ENCODE data around the gene CELF2.

The CELF2 gene

DNA sequence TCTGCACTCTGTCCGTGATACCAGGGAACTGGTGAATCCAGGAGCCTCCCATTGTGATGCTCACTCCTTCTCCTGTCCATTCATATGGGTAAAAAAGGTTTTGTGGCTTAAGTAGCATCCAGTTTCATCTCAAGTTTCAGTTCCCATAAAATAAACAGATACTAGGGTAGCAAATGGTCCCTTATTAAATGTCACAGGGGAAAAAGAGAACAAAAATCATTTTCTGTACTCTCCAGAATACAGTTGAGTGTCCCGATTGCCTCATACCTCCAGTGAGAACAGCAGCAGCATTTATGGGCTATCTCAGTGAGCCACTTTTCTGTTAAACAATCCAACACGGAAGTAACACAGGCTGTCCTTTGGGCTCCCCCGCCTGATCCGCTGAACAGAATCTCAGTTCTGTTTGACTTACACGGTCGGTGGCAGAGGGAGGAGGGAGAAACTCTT lies 179.6 kb downstream of the CELF2 start:
- H3K4me3 ChIP-seq (ENCODE audit: low read length), result no peak overlapping the region
- no peak for DNase-seq (ENCODE audit: low read depth, low spot score)

DNA sequence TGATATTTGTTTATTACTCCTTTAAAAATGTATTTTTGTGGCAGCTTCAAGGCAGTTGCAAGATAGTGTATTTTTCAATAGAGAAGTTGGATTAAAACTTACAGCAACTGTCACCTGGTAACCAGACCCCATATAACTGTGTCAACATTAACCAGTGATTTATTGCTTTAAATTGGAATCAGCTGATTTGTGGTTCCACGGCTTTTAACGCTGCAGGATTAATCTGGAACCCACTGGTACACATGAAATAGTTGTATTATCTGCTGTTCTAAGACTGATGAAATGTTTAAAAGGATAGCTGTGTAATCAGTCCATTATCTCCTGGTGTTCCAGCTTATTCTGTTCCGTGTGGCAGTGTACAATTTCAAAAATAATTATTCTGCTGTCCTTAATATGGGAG lies 180.2 kb downstream of the CELF2 start:
- DNase-seq (ENCODE audit: low read depth, low spot score), result no peak
- H3K4me3 ChIP-seq (ENCODE audit: low read length), result no peak overlapping the region

DNA sequence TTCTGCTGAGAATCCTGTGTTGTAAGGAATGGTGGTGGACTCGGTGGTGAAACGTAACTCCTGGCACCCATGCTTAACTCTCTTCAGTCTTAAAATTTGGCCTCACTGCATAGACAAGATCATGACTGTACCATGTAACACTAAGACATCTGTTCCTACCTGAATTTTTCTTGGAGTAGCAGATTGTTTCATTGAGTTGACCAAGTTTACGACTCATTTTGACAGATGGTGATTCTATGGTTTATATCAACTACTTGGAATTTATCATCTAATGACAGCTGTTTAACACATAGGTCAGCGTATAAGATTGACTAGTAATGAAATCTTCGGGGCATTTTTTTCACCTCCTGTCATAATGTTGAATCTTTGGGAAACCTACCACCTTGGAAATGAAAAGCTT lies 184.2 kb downstream of the CELF2 start:
- no peak overlapping the region for H3K4me3 ChIP-seq (ENCODE audit: low read length)
- DNase-seq (ENCODE audit: low read depth, low spot score), result no peak

DNA sequence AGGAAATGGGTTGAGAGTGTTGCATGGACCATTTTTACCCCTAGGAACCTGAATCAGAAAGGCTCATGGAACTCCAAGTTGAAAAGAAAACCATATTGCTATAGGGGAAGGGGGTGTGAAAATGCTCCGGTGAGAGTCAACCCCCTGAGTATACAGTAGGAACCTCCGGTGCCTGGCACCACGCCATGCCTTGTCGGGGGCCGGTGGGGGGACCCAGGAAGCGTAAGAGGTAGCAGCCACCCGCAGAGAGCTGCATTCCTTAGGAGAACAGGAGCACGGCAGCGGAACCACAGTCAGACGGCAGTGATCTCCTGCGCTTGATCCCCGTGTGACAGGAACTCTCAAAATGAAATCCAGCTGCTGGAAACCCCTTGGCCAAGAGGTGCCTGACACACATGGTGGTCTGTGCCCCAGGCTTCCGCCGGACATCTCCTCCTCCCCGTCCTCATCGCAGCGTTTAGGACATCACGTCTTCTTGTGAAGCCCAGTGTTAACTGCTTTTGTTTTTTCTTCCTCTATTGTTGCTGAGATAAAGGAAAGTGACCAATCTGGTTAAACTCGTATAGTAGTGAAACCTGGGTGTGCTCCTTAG lies 186.8 kb downstream of the CELF2 start:
- no peak overlapping the region for H3K4me3 ChIP-seq (ENCODE audit: low read length)
- DNase-seq (ENCODE audit: low read depth, low spot score), result no peak

DNA sequence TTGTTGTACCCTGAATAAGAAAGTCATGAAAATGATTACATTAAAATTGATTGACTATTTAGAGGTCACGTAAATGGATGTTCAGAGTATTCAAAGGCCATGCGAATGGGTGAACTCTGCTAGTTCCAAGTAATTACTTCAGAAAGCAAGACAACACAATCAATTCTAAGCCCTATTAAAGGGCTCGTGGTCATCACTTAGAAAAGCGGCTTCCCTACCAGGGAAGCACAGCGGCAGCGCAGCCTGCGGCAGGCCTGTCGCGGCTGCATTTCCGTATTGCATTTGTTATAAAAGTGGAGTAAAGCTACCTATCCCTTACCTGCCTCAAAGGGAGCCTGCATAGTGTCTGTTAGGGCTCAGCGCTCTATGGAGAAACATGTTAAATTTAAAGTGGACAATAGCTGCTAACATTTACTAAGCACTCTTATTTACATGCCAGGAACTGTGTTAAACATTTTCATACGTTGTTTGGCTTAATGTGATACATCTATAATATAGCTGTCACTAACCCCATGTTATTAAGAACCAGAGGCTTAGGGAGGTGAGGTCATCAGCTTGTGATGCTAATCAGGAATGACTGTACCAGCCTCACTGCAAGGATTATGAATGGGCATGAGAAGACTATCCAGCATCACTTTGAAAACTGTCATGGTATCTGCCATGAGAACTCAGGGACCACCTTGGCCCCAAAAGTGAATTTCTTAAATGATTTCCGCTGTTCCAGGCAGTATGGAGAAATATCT lies 187.5 kb downstream of the CELF2 start:
- no peak for DNase-seq (ENCODE audit: low read depth, low spot score)
- H3K4me3 ChIP-seq (ENCODE audit: low read length), result no peak overlapping the region

DNA sequence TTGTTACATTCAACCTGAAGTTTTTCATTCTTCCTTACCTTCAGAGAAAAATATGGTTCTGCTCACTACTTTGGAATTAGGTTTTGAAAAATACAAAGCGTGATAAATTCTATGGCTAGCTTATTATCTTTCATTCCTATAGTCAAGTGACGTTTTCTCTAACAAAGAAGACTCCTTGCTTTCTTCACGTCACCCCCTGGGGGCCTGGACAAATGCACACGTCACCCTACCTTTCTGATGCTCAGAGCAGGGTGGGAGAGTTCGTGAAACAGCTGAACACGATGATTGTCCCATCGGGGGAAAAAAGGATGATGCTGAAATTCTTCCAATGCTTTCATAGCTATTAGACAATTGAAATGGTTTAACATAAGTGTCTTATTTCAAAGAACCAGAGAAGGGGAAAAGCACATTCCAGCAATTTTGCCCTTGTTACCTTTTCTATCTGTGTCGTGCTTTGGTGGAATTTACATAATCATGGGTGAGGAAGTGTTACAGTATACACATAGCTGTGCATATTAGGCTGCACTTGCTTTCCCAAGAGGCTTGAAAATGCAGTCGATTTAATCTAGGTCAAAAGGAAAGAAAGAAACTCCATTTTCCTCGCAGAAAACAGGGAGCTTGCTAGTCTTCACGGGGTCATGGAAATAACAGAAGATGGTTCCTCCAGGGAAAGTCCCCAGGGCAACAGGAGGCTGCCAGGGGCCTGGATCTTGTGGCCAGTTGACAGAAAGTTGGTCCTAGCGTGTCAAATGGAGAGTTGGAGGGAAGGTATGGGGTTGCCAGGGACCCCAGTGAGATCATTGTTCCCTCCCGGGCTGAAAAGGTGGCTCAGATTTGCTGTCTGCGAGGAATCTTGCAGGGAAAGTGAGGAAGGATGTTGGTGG lies 189.2 kb downstream of the CELF2 start:
- DNase-seq (ENCODE audit: low read depth, low spot score), result no peak
- H3K4me3 ChIP-seq (ENCODE audit: low read length), result no peak overlapping the region

DNA sequence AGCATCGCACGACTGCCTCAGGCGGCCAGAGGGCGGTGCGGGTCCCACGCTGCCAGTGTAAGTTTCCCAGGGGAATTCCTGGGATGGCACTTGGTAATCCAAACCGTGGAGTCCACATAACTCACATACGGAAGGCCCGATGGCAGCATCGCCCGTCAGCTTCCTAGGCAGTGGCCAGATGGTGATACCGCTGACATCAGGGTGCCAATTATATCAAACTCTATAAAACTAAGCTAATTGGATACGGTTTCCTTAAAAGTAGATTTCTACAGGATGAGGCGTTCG lies 189.8 kb downstream of the CELF2 start:
- no peak for DNase-seq (ENCODE audit: low read depth, low spot score)
- no peak overlapping the region for H3K4me3 ChIP-seq (ENCODE audit: low read length)

DNA sequence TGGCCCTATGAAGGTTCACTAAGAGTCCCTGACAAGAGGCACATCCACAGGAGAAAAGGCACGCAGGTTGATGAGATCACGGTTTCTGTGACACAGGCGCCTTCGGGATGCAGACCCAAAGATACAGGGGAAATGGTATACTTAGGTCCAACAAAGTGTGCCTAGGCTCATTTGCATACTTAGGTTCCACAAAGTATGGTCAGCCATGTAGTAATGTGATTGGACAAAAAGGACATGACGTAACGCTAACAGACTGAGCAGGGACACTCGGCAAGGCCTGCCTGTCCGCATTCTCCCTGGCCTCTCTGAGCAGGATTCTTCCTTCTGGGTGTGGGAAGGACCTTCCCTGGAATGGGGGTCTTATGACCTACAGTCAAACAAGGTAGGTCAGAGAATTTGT lies 190.6 kb downstream of the CELF2 start:
- no peak overlapping the region for H3K4me3 ChIP-seq (ENCODE audit: low read length)
- DNase-seq (ENCODE audit: low read depth, low spot score), result no peak

DNA sequence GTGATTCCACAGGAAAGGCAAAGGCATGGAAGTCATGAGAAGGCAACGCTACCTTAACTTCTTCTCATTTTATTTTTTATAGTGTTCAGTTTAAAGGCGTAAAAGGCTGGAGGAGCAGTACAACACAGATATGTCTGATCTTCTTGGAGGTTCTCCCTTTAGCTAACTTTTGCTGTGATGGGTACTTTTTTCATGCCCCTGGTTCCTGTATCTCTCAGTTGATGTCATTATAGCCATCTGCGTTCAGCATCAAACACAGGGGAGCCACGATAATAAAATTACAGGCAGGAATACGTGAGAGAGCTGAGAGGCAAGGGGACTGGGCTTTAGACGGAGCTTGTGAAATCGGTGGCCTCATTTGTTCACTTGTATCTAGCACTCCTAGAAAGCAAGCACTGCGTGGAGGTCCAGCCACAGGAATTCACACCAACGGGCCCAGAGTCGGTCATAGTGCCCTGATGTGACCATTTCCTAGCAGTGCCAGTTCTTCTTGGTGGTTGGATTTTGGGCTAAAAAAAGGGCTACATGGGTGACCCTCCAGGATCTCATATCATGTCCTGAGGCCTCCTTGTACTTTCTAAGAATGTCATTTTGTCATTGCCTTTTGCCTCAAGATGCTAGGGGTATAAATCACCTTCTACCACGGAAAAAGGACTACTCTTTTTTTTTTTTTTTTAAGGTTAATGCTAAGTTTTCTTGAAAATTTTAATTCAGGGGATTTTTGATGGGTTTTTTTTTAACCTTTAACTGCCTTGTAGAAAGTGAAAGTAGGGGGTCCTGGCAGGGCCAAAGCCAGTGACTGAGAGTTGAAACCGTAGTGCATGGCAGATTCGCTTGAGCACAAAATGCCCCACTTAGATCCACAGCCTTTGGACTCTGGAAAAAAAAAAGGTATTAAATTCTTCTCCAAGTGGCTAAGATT lies 191.5 kb downstream of the CELF2 start:
- DNase-seq (ENCODE audit: low read depth, low spot score), result no peak
- no peak overlapping the region for H3K4me3 ChIP-seq (ENCODE audit: low read length)

DNA sequence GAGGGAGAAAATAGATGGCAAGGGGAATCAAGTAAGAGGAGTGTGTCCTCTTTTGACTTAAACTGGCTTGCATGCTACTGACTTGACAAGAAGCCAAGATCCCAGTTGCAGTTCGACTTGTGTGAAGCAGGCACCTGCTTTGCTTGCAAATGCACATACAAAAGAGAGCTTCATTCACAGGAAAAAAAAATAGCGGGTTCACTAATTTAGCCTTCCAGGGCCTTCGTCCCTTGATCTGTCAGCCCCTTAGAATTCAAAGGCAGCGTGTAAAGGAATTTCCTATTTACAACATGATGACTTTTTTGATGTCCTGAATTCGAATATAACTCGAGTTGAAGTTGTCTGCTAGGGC lies 192.1 kb downstream of the CELF2 start:
- no peak overlapping the region for H3K4me3 ChIP-seq (ENCODE audit: low read length)
- peak; percentile 43 for DNase-seq (ENCODE audit: low read depth, low spot score)

DNA sequence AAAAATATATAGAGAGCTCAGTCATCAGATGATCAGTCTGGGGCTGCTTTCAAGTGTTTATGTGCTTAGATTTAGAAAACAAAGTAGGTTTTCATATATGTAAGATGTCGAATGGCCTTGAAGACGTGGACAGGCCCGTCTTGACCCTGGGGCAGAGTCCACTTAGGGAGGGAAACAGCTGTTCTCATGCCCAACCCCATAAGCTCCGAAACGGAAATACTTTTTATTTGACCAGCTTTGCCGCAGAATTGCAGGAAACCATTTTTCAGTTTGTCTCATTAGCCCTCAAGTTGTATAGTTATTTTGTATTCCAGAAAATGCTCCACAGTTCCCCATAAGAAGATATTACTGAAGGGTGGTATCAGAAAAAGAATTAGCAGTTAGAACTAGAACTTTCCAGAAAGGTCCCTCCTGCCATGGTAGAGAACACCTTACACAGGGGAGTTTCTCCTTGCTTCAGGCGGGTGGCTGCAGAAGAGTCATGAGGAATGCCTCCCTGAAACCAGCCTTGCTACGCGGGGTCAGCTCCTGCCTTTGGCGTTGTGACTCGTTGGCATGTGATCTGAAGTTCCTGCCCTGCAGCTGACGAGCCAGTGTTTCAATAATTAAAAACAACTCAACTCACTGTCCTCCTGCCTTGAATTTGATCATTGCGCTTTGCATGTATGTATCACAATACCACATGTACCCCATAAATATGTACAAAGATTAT lies 192.7 kb downstream of the CELF2 start:
- H3K4me3 ChIP-seq (ENCODE audit: low read length), result no peak overlapping the region
- DNase-seq (ENCODE audit: low read depth, low spot score), result no peak

DNA sequence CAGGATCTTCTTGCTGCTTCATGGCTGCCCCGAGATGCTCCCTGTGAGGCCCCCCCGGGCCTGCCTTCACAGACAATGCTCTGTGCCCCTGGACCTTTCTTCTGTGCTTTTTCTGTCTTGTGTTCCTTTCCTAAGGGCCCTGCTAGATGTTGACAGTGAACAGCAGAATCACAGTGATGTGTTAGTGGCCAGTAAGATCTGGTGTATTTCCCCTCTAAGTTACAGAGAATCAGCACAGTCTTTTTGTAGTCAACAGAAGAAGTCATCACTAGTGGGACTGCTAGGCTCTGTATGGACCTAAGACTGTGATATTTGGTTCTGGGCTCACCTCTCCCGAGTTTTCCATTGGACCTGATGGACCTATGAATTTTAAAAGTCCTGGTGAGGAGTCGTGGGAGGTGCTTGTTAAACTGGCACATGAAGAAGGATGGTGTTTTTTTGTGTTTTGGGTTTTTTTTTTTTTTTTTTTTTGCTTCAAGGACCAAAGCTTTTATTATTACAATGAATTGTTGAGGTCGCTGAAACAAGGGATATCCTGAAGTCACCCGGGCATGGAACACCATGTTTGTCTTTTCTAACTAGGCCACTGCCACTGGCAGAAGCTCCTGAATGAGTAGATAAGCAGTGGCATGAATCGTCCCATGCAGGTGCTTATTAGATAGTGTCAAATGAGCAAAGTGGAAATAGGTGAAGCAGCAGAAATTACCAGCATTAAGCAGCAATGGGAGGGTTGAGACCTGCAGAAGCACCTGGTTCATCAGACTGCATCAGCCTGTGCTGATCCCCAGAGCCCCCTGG lies 194.8 kb downstream of the CELF2 start:
- no peak for DNase-seq (ENCODE audit: low read depth, low spot score)
- H3K4me3 ChIP-seq (ENCODE audit: low read length), result no peak overlapping the region

DNA sequence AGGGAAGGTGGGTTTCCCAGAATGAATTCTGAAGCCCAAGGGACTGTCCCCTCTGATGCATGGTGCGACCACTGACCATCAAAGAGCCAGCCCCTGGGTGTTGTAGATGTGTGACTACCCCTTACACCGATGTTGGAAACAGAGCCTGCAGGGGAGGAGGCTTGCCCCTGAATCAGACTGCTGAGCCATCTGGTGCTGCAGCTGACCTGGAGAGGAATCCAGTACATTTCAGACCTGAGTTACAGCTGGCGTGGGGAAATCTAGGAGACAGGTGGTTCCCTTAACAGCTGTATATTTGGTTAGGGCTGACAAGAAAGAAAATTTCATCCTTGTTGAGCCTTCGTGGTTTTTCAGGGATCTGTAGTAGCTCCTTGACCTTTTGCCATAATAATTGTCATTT lies 195.5 kb downstream of the CELF2 start:
- no peak overlapping the region for H3K4me3 ChIP-seq (ENCODE audit: low read length)
- no peak for DNase-seq (ENCODE audit: low read depth, low spot score)

DNA sequence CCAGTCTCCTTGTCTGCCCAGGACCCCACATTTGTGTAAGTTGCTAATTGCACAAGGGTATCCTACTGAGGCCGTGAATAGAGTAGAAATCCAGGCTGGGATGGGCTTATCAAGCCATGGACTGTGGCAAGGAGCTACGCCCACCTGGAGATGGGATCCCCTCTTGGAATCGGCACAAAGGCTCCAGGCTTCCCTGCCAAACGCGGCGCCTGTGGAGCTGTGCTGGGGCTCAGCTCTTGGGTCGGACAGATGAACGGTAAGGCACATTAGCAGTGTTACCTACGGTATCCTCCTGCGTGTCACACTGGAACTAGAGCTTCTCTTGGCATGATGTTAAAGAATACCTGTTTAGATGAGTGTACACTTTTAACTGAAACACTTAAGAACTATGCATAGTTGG lies 196.7 kb downstream of the CELF2 start:
- no peak for DNase-seq (ENCODE audit: low read depth, low spot score)
- H3K4me3 ChIP-seq (ENCODE audit: low read length), result no peak overlapping the region

DNA sequence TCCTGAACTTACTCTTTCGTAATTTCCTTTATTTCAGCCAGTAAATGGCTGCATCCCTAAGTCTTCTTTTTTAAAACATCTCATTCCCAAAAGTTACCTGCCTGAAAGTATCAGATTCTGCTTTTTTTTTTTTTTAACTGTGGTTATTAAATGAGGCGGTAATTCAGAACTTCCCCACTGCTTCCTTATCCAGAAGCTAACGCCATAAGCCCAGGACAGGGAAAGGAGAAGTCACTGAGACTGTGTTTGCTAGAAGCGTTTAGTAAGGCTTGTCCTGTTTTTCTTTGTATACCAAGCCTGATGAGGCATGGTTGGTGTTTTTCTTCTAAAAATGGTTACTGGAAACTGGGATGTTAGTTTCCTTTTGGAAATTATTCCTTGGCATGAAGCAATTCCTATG lies 197.8 kb downstream of the CELF2 start:
- no peak overlapping the region for H3K4me3 ChIP-seq (ENCODE audit: low read length)
- no peak for DNase-seq (ENCODE audit: low read depth, low spot score)

DNA sequence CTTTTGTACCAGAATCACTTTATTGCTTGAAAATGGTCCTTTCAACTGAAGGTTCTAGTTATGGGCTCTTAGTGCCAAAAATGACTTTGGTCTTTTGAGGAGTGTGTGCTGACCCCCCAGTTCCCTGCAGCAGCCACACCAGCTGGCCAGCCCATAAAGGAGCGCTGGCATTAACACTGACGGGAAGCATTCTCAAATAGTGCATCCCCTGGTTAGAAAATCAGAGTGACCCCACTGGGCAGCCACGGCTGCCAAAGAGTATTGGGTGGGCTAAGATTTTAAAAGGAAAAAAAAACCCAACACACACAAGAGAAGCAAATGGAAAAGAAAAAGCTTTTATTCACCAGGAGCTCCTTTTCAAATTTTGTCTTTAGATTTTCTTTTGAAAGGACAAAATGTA lies 199.8 kb downstream of the CELF2 start:
- DNase-seq (ENCODE audit: low read depth, low spot score), result no peak
- no peak overlapping the region for H3K4me3 ChIP-seq (ENCODE audit: low read length)

DNA sequence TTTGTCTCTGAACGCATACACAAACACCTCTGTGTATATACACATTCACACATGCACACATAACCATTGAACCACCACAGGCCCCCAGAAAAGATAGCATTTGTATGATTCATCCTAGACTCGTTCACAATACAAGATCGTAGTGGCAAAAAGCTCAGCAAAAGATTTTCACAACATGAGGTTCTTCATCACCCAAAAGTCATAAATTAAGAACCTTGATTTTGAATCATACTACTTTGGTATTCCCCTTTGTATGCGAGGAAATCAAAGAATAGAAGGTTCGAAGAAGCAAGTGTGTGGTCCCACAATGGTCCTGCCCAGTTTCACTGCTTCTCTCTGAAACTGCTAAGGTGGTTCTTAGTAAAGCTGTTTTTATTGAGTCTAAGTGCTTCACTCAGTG lies 200.7 kb downstream of the CELF2 start:
- H3K4me3 ChIP-seq (ENCODE audit: low read length), result no peak overlapping the region
- DNase-seq (ENCODE audit: low read depth, low spot score), result no peak

DNA sequence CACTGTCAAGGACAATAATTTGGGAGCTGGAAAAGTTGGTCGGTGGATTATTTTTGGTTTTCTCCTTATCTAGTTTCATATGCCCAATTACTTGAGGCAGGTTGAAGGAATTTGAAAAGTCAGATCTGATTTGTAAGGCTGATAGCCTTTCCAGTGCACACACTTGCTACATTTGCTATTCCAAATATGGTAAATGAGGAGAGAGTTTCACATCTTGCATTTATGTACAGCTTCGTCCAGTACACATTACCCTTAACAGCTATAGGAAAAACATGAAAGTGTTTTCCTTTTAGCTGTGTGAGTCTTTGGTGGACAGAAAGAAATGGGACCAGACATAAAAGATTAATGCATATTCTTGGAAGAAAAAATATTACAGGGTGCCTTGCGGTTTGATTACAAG lies 201.8 kb downstream of the CELF2 start:
- no peak overlapping the region for H3K4me3 ChIP-seq (ENCODE audit: low read length)
- DNase-seq (ENCODE audit: low read depth, low spot score), result no peak

Data from Jurkat, Clone E6-1 (cell line).